ENCODE data around the gene SAPCD2.

DNA sequence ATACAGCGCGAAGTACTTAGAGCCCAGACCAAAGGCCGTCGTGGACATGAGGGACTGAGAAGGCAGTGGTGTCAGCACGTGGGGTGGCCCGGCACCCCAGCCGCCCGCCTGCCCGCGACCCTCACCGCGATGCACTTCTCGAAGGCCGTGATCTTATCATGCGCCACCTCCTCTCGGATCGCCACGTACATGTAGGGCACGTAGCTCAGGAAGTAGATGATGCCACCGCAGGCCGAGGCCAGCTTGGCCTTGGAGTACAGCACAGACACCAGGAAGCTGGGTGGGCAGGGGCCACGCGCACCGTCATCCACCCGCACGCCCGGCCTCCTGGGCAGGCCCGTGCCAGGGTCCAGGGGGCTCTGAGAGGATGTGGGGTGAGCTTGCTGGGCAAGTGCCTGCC lies 53.3 kb downstream of the SAPCD2 start:
- TF ChIP-seq TARDBP (IDR thresholded peaks at IDR 0.05) (no peak), POLR2AphosphoS5 (IDR thresholded peaks at IDR 0.05; ENCODE audit: control insufficient read depth, insufficient read depth, low read depth, low read length) (no peak), CTCF (IDR thresholded peaks at IDR 0.05 in 2 of 3, conservative IDR thresholded peaks at IDR 0.05 in 1 of 3; ENCODE audit: insufficient read depth in 2 of 3, low read depth in 1 of 3, low read length in 3 of 3) (no peak), STAG1 (CRISPR knock-in tag; IDR thresholded peaks at IDR 0.05; ENCODE audit: borderline replicate concordance) (no peak)

Measured in K562 (cell line).